ENCODE data around the gene CHSY1.

GRCh38 chr15:101280007-101280406 lies 28.2 kb upstream of the CHSY1 start:
- TF ChIP-seq YY1 (IDR thresholded peaks at IDR 0.05; ENCODE audit: insufficient read depth, insufficient read length) (no peak), ZNF274 (IDR thresholded peaks at IDR 0.05; ENCODE audit: low read depth, low read length) (no peak)
